Gastrocnemius medialis (tissue), 4 donors: Measurements from ENCODE around the gene SLC41A2. TPM values are rescaled to one million over a fixed set of nuclear protein-coding genes. Genes with fewer than 3 reads are reported as not detected.

ENCODE experiments used
- ATAC-seq, 2 donors: fragments of 150-250 bp; one replicate each; pipeline ENCODE4 v1.9.1; 2016
- DNase-seq, 2 donors: peaks; one replicate each; pipeline ENCODE4 v3.0.0-alpha.2; 2019
- H3K27ac ChIP-seq, 4 donors: fragments of 200-600 bp; sonication (generic); 1 replicate in 1 of 4; 2 replicates in 3 of 4; pipeline ENCODE4 v1.5.1; 2016 to 2018; ENCODE audit warnings: mild to moderate bottlenecking in 2 of 4, moderate library complexity in 1 of 4
- H3K27me3 ChIP-seq, 3 donors: fragments of 200-600 bp; sonication (generic) in 2 of 3; 1 replicate in 1 of 3; 2 replicates in 2 of 3; pipeline versions ENCODE4 v1.5.1 to v1.6.0; 2016 to 2019; ENCODE audit warnings: mild to moderate bottlenecking in 1 of 3, moderate library complexity in 1 of 3
- H3K36me3 ChIP-seq, 2 donors: fragments of 200-600 bp; sonication (generic) in 1 of 2; one replicate each; pipeline ENCODE4 v1.5.1; 2017 to 2018
- H3K4me1 ChIP-seq, 2 donors: fragments of 200-600 bp; sonication (generic) in 1 of 2; one replicate each; pipeline ENCODE4 v1.5.1; 2016 to 2017; ENCODE audit warnings: mild to moderate bottlenecking in 2 of 2
- H3K4me3 ChIP-seq, 4 donors: fragments of 200-600 bp; sonication (generic) in 3 of 4; 1 replicate in 1 of 4; 2 replicates in 3 of 4; pipeline ENCODE4 v1.5.1; 2016 to 2019; ENCODE audit warnings: mild to moderate bottlenecking in 2 of 4
- H3K9me3 ChIP-seq, 3 donors: fragments of 200-600 bp; sonication (generic) in 2 of 3; 1 replicate in 1 of 3; 2 replicates in 2 of 3; pipeline ENCODE4 v1.5.1; 2016 to 2019
- POLR2A ChIP-seq, 2 donors: fragments of 450-650 bp; IDR thresholded peaks; one replicate each; pipeline ENCODE4 v1.6.1; 2017; ENCODE audit warnings: antibody characterized with exemption in 2 of 2, mild to moderate bottlenecking in 2 of 2, moderate library complexity in 2 of 2
- in situ Hi-C, 4 donors: fragments of 200-750 bp; cut with MboI; loops; one replicate each; pipeline versions ENCODE4 v1.15.0 to v1.8.0; 2017; ENCODE audit warnings: low sequenced_read_pairs in 4 of 4
- intact Hi-C: fragments of 100-400 bp; cut with DNase I; formaldehyde crosslinking; loops from one replicate; pipeline ENCODE4 v1.15.1; 2023; ENCODE audit warnings: low total_unique reads
- total RNA-seq, 4 donors: library from RNA; depleted of rRNA; stranded (reverse); fragments of >200 nt; gene quantifications; one replicate each; pipeline versions ENCODE4 v1.1.0 to v1.2.3, GENCODE V29; 2016
- TF ChIP-seq, protein P1 (sequence below), 5 experiments: fragments of 450-650 bp in 3 of 5; fragments of 200-600 bp in 2 of 5; sonication (generic) in 2 of 5; IDR thresholded peaks in 4 of 5; conservative IDR thresholded peaks in 1 of 5; 1 replicate in 4 of 5; 2 replicates in 1 of 5; pipeline ENCODE4 v1.5.1; 2016 to 2019; ENCODE audit warnings: antibody characterized with exemption in 5 of 5, mild to moderate bottlenecking in 3 of 5, moderate library complexity in 3 of 5

Gene SLC41A2
- total RNA-seq, 4 donors from 2014 or later: 0.35 to 4.5 (median 0.83) TPM

DNA sequence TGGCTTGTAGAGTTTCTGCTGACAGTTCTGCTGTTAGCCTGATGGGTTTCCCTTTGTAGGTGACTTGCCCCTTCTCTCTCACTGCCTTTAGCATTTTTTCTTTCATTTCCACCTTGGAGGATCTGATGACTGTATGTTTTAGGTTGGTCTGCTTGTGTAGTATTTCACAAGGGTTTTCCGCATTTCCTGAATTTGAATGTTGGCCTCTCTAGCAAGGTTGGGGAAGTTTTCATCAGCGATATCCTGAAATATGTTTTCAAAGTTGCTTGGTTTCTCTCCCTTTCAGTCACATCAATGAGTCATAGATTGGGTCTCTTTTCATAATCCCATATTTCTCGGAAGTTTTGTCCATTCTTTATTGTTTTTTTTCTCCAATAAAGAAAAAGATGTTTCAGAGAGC lies 39.5 kb upstream of the SLC41A2 start:
- H3K9me3 ChIP-seq: no peaks in the 10 kb centered on the region
- H3K27me3 ChIP-seq: no peaks in the 10 kb centered on the region
- in situ Hi-C loops (no loop called here), intact Hi-C loops (no loop called here)
- TF ChIP-seq, protein P1, sequence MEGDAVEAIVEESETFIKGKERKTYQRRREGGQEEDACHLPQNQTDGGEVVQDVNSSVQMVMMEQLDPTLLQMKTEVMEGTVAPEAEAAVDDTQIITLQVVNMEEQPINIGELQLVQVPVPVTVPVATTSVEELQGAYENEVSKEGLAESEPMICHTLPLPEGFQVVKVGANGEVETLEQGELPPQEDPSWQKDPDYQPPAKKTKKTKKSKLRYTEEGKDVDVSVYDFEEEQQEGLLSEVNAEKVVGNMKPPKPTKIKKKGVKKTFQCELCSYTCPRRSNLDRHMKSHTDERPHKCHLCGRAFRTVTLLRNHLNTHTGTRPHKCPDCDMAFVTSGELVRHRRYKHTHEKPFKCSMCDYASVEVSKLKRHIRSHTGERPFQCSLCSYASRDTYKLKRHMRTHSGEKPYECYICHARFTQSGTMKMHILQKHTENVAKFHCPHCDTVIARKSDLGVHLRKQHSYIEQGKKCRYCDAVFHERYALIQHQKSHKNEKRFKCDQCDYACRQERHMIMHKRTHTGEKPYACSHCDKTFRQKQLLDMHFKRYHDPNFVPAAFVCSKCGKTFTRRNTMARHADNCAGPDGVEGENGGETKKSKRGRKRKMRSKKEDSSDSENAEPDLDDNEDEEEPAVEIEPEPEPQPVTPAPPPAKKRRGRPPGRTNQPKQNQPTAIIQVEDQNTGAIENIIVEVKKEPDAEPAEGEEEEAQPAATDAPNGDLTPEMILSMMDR (IDR thresholded peaks at IDR 0.05 in 4 of 5, conservative IDR thresholded peaks at IDR 0.05 in 1 of 5): no peak
- no peak for TF ChIP-seq POLR2A (IDR thresholded peaks at IDR 0.05)
- no peak overlapping the region for H3K27ac ChIP-seq
- no peak overlapping the region for H3K4me3 ChIP-seq
- no peaks in the 10 kb centered on the region for H3K4me1 ChIP-seq
- DNase-seq (no peak), ATAC-seq (no peak)
- peaks cover 0 to 57% of the 10 kb centered on the region in 2 donors for H3K36me3 ChIP-seq

DNA sequence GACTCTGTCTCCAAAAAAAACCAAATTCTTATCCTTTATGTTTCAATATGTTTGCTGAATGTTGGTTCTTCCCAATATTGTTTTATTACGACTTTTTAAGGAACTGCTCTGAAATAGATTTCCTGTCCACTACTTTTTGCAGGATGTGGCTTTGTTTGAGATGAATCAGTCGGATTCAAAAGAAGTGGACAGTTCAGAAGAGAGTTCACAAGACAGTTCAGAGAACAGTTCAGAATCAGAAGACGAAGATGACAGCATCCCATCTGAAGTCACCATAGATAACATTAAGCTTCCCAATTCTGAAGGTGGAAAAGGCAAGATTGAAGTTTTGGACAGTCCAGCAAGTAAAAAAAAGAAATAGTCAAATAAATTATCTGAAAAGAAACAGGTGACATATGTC lies 36.2 kb upstream of the SLC41A2 start:
- no peak for DNase-seq
- no peaks in the 10 kb centered on the region for H3K4me1 ChIP-seq
- TF ChIP-seq, protein P1 (IDR thresholded peaks at IDR 0.05 in 4 of 5, conservative IDR thresholded peaks at IDR 0.05 in 1 of 5): no peak
- ATAC-seq: no peak
- intact Hi-C loops: no loop called here
- H3K36me3 ChIP-seq: peaks cover 0 to 57% of the 10 kb centered on the region in 2 donors
- H3K4me3 ChIP-seq: no peak overlapping the region
- no peaks in the 10 kb centered on the region for H3K27me3 ChIP-seq
- no peaks in the 10 kb centered on the region for H3K9me3 ChIP-seq
- in situ Hi-C loops: no loop called here
- H3K27ac ChIP-seq: no peak overlapping the region

DNA sequence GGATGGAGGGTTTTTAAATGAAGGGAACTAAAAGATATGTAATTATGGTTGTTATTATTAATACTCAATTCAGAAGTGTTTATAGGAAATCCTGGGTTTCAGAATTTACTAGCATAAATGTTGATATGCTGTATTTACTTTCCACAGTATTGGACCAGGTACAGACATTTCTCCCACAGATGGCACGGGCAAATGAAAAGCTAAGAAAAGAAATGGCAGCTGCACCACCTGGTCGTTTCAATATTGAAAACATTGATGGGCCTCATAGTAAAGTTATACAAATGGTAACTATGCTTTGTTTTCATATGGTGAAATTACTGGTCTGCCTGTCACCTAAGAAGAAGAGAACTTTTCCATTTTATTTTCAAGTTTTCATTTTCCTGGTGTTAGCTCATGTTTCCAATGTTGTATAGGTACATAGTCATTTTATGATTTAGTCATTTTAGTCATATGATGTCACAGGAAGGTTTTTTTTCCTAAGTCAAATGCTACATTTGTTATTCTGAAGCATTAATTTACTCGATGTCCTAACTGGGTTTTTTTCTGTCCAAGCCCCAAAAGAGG lies 33.6 kb upstream of the SLC41A2 start:
- DNase-seq (no peak), ATAC-seq (no peak)
- Histone ChIP-seq H3K27ac (no peak overlapping the region), H3K36me3 (peaks cover 0 to 37% of the 10 kb centered on the region in 2 donors), H3K9me3 (no peaks in the 10 kb centered on the region), H3K4me1 (peaks cover 9 to 12% of the 10 kb centered on the region in 2 donors), H3K4me3 (no peak overlapping the region), H3K27me3 (no peaks in the 10 kb centered on the region)
- in situ Hi-C loops (no loop called here), intact Hi-C loops (no loop called here)
- TF ChIP-seq POLR2A (IDR thresholded peaks at IDR 0.05): no peak
- TF ChIP-seq, protein P1 (IDR thresholded peaks at IDR 0.05 in 4 of 5, conservative IDR thresholded peaks at IDR 0.05 in 1 of 5): no peak

DNA sequence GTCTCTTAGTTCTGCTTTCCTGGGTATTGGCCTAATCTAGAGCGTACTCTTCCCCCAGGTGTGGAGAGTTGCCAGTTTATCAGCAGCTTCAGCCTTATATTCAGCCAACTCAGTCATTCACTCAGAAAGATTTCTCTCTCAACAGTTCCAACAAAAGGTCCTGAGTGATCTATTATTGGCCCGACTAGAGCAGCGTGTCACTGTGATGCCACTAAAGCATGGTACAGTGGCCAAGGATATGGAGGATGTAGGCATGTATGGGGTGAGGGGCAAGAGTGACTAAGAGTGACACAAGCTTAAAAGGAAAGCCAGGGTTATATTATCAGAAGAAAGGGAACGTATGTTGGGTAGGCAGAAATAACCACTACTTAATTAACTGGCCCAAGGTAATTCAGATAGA lies 32.9 kb upstream of the SLC41A2 start:
- no peaks in the 10 kb centered on the region for H3K9me3 ChIP-seq
- H3K27me3 ChIP-seq: no peaks in the 10 kb centered on the region
- ATAC-seq (no peak), DNase-seq (no peak)
- peaks cover 0 to 30% of the 10 kb centered on the region in 2 donors for H3K36me3 ChIP-seq
- TF ChIP-seq POLR2A (IDR thresholded peaks at IDR 0.05): no peak
- TF ChIP-seq, protein P1 (IDR thresholded peaks at IDR 0.05 in 4 of 5, conservative IDR thresholded peaks at IDR 0.05 in 1 of 5): no peak
- intact Hi-C loops: no loop called here
- no peak overlapping the region for H3K27ac ChIP-seq
- in situ Hi-C loops: no loop called here
- no peak overlapping the region for H3K4me3 ChIP-seq
- H3K4me1 ChIP-seq: peaks cover 11 to 13% of the 10 kb centered on the region in 2 donors
